Smooth muscle cell (in vitro differentiated cells): Measurements from ENCODE around the gene SPOCK1. TPM values are rescaled to one million over a fixed set of nuclear protein-coding genes. Genes with fewer than 3 reads are reported as not detected.

Experiments used
- DNase-seq: peaks from one replicate; lab custom pipeline; 2025; ENCODE audit not compliant: unreplicated experiment; lab: John Stamatoyannopoulos, UW
- H2AFZ ChIP-seq: fragments of 200-600 bp; sonication (generic); 2 replicates; pipeline ENCODE4 v1.6.0; 2016; ENCODE audit warnings: antibody characterized with exemption, low read depth, mild to moderate bottlenecking
- H3F3A ChIP-seq: fragments of 200-600 bp; sonication (generic); 2 replicates; pipeline ENCODE4 v1.6.0; 2017; ENCODE audit warnings: antibody characterized with exemption, low read depth
- H3K27ac ChIP-seq: fragments of 200-600 bp; sonication (generic); 2 replicates; pipeline ENCODE4 v1.5.1; 2016; ENCODE audit warnings: low read depth, mild to moderate bottlenecking
- H3K27me3 ChIP-seq: fragments of 200-600 bp; sonication (generic); 2 replicates; pipeline ENCODE4 v1.6.1; 2016; ENCODE audit warnings: low read depth, mild to moderate bottlenecking
- H3K36me3 ChIP-seq: fragments of 200-600 bp; sonication (generic); 2 replicates; pipeline ENCODE4 v1.5.1; 2016; ENCODE audit warnings: low read depth
- H3K4me1 ChIP-seq: fragments of 200-600 bp; sonication (generic); 2 replicates; pipeline ENCODE4 v1.5.1; 2016; ENCODE audit warnings: low read depth
- H3K4me2 ChIP-seq: fragments of 200-600 bp; sonication (generic); 2 replicates; pipeline ENCODE4 v1.6.0; 2016; ENCODE audit warnings: mild to moderate bottlenecking
- H3K4me3 ChIP-seq: fragments of 200-600 bp; sonication (generic); 2 replicates; pipeline ENCODE4 v1.5.1; 2016; ENCODE audit warnings: mild to moderate bottlenecking
- H3K79me2 ChIP-seq: fragments of 200-600 bp; sonication (generic); 2 replicates; pipeline ENCODE4 v1.6.0; 2016; ENCODE audit warnings: low read depth, mild to moderate bottlenecking
- H3K9ac ChIP-seq: fragments of 200-600 bp; sonication (generic); 2 replicates; pipeline ENCODE4 v1.6.0; 2016; ENCODE audit warnings: low read depth
- H3K9me3 ChIP-seq: fragments of 200-600 bp; sonication (generic); replicated peaks from 2 replicates; pipeline ENCODE4 v1.5.1; 2016; ENCODE audit warnings: low read depth
- H4K20me1 ChIP-seq: fragments of 200-600 bp; sonication (generic); 2 replicates; pipeline ENCODE4 v1.6.0; 2016; ENCODE audit warnings: low read depth
- CTCF ChIP-seq: fragments of 200-600 bp; sonication (generic); IDR thresholded peaks from 2 replicates; pipeline ENCODE4 v1.5.1; 2017; ENCODE audit warnings: borderline replicate concordance, mild to moderate bottlenecking, antibody characterized with exemption; ENCODE audit not compliant: insufficient read depth, poor library complexity, severe bottlenecking
- WGBS: methylation state at CpG from one replicate; pipeline ENCODE4 v1.1.7; 2016; ENCODE audit warnings: low lambda C conversion rate; 5-methylcytosine and 5-hydroxymethylcytosine counted together
- polyA plus RNA-seq: library from polyadenylated mRNA; unstranded; fragments of >200 nt; fragmentation: Nextera tagmentation; extraction: Ambion mirVana; gene quantifications from 2 replicates; pipeline ENCODE4 v1.2.1, GENCODE V29; 2016
- total RNA-seq: library from RNA; depleted of rRNA; stranded (reverse); fragments of >200 nt; gene quantifications from 2 replicates; pipeline ENCODE4 v1.2.3, GENCODE V29; 2014

Gene SPOCK1
- total and polyA plus RNA-seq, 2 experiments from 2014 or later = 56.2 to 80.0 TPM

GRCh38 chr5:137515238-137515637 lies 16.1 kb upstream of the SPOCK1 start:
- 90% methylated on average over 5 of the region's 5 CpGs for WGBS

GRCh38 chr5:137510671-137511070 lies 11.5 kb upstream of the SPOCK1 start:
- H3K4me1 ChIP-seq = no peaks in the 10 kb centered on the region
- DNase-seq = no peak
- no peaks in the 10 kb centered on the region for H3F3A ChIP-seq
- H3K27me3 ChIP-seq = peaks cover 60% of the 10 kb centered on the region
- no peak for TF ChIP-seq CTCF
- no peak overlapping the region for H3K4me3 ChIP-seq
- H3K79me2 ChIP-seq = no peaks in the 10 kb centered on the region
- no peaks in the 10 kb centered on the region for H4K20me1 ChIP-seq
- H3K9me3 ChIP-seq = no peaks in the 10 kb centered on the region
- H3K9ac ChIP-seq = no peak overlapping the region
- no peak overlapping the region for H3K4me2 ChIP-seq
- H3K27ac ChIP-seq = no peak overlapping the region
- 77% methylated on average over 1 of the region's 1 CpG for WGBS
- no peak overlapping the region for H2AFZ ChIP-seq
- no peaks in the 10 kb centered on the region for H3K36me3 ChIP-seq

More at GRCh38 chr5:137515238-137515637, 16.1 kb upstream of the SPOCK1 start:
- Histone ChIP-seq H3K79me2 (no peaks in the 10 kb centered on the region), H3K36me3 (no peaks in the 10 kb centered on the region), H3K4me3 (no peak overlapping the region), H3K27ac (no peak overlapping the region), H3K4me1 (no peaks in the 10 kb centered on the region), H3F3A (no peaks in the 10 kb centered on the region), H3K9me3 (no peaks in the 10 kb centered on the region), H4K20me1 (no peaks in the 10 kb centered on the region), H3K27me3 (peaks cover 53% of the 10 kb centered on the region), H3K9ac (no peak overlapping the region), H3K4me2 (no peak overlapping the region), H2AFZ (no peak overlapping the region)
- no peak for TF ChIP-seq CTCF
- DNase-seq = no peak

GRCh38 chr5:137507150-137507549 lies 8.0 kb upstream of the SPOCK1 start:
- no peak for DNase-seq
- no peak overlapping the region for H3K27ac ChIP-seq
- H3K4me2 ChIP-seq = no peak overlapping the region
- 79% methylated on average over 5 of the region's 5 CpGs for WGBS
- H3F3A ChIP-seq = no peaks in the 10 kb centered on the region
- H3K4me3 ChIP-seq = no peak overlapping the region
- no peaks in the 10 kb centered on the region for H3K36me3 ChIP-seq
- no peaks in the 10 kb centered on the region for H3K9me3 ChIP-seq
- H3K4me1 ChIP-seq = no peaks in the 10 kb centered on the region
- H3K79me2 ChIP-seq = no peaks in the 10 kb centered on the region
- H3K27me3 ChIP-seq = peaks cover 44% of the 10 kb centered on the region
- no peaks in the 10 kb centered on the region for H4K20me1 ChIP-seq
- H3K9ac ChIP-seq = no peak overlapping the region
- no peak overlapping the region for H2AFZ ChIP-seq
- TF ChIP-seq CTCF = no peak

- H3K27me3 ChIP-seq = peaks cover 38% of the 10 kb centered on the region
- no peak overlapping the region for H2AFZ ChIP-seq
- H4K20me1 ChIP-seq = no peaks in the 10 kb centered on the region
- no peaks in the 10 kb centered on the region for H3F3A ChIP-seq
- 82% methylated on average over 4 of the region's 4 CpGs for WGBS
- H3K9ac ChIP-seq = no peak overlapping the region
- H3K27ac ChIP-seq = no peak overlapping the region
- H3K4me3 ChIP-seq = no peak overlapping the region
- DNase-seq = no peak
- no peaks in the 10 kb centered on the region for H3K9me3 ChIP-seq
- no peaks in the 10 kb centered on the region for H3K4me1 ChIP-seq
- no peaks in the 10 kb centered on the region for H3K79me2 ChIP-seq
- no peak overlapping the region for H3K4me2 ChIP-seq
- no peaks in the 10 kb centered on the region for H3K36me3 ChIP-seq
- no peak for TF ChIP-seq CTCF
Measured at GRCh38 chr5:137506296-137506695, 7.2 kb upstream of the SPOCK1 start.
